Measurements from ENCODE around the gene WBP2NL. TPM values are rescaled to one million over a fixed set of nuclear protein-coding genes. Genes with fewer than 3 reads are reported as not detected.

The WBP2NL gene
- 0.11 and 0.50 TPM in 2 replicates for total RNA-seq

GRCh38 chr22:41998361-41999261 is at the start of gene WBP2NL:
TSS of gene WBP2NL (plus strand) at chr22:41998788. CDS start at chr22:41998819, 31 bp downstream.

GRCh38 chr22:41951898-41952474 is 46.6 kb upstream of the WBP2NL start, which contains the start of gene SMIM45:
TSS of gene SMIM45 (plus strand) at chr22:41952150.

GRCh38 chr22:41969110-41969646 is 29.4 kb upstream of the WBP2NL start, which contains the start of gene SEPTIN3:
TSS of gene SEPTIN3 (plus strand) at chr22:41969443. CDS start at chr22:41971493, 2,050 bp downstream.

GRCh38 chr22:42070517-42071422 is 72.2 kb downstream of the WBP2NL start, which contains the start of gene NAGA:
TSS of gene NAGA (minus strand) at chr22:42070812. CDS start at chr22:42070297, 515 bp downstream.

GRCh38 chr22:42074132-42074811 is 75.7 kb downstream of the WBP2NL start, which contains the start of gene PHETA2:
TSS of gene PHETA2 (plus strand) at chr22:42074248. CDS start at chr22:42077294, 3,046 bp downstream.

Other genes with a start within 250 kb of the WBP2NL start
- gene CCDC134, start 198.1 kb upstream of the WBP2NL start, total RNA-seq = 9.0 and 11.2 TPM in 2 replicates
- 53.5 and 101 TPM in 2 replicates for gene SREBF2, start 165.7 kb upstream of the WBP2NL start, total RNA-seq
- gene SHISA8, start 83.7 kb upstream of the WBP2NL start, total RNA-seq = not detected in 2 replicates
- 0.11 and 0.12 TPM in 2 replicates for gene TNFRSF13C, start 72.0 kb upstream of the WBP2NL start, total RNA-seq
- 8.9 and 37.2 TPM in 2 replicates for gene CENPM, start 51.6 kb upstream of the WBP2NL start, total RNA-seq
- under 0.01 and 0.37 TPM in 2 replicates for gene SEPTIN3, start 29.3 kb upstream of the WBP2NL start, total RNA-seq
- gene NAGA, start 72.0 kb downstream of the WBP2NL start, total RNA-seq = 43.2 and 48.5 TPM in 2 replicates
- gene PHETA2, start 75.5 kb downstream of the WBP2NL start, total RNA-seq = 9.2 and 17.1 TPM in 2 replicates
- gene SMDT1, start 80.9 kb downstream of the WBP2NL start, total RNA-seq = 2.9 and 5.7 TPM in 2 replicates
- gene NDUFA6, start 92.0 kb downstream of the WBP2NL start, total RNA-seq = 52.0 and 60.6 TPM in 2 replicates
- gene CYP2D6, start 132.0 kb downstream of the WBP2NL start, total RNA-seq = 0.25 and 0.44 TPM in 2 replicates

All from uterine smooth muscle cell (primary cell).